ENCODE measurements around the gene ITGB3BP. TPM values are rescaled to one million over a fixed set of nuclear protein-coding genes. Genes with fewer than 3 reads are reported as not detected.
"Not testable (repeated sequence)": the region's sequence is repeated elsewhere in the genome, so short reads cannot be mapped to it uniquely, and the experiment has no call there.

The ITGB3BP gene
- total RNA-seq = 9.3 TPM
- long read RNA-seq, partial matches to known transcripts = 0 of 5 reads
- long read RNA-seq, other reads (novel, unspliced or antisense) = 1 of 5 reads

GRCh38 chr1:63522891-63523728, at the start of gene ITGB3BP, which contains the start of gene EFCAB7:
Gene ITGB3BP (minus strand): TSS chr1:63523225. CDS start chr1:63523133, 92 bp downstream.
Gene EFCAB7 (plus strand): TSS chr1:63523525. CDS start chr1:63525573, 2,048 bp downstream.
- peak; percentile 92 for ATAC-seq
- peak; percentile 88 for DNase-seq (ENCODE audit: missing footprints)
- intact Hi-C loops (cut with DNase I) = no loop called here

GRCh38 chr1:63572686-63573085, 49.7 kb upstream of the ITGB3BP start:
- ATAC-seq; DNase-seq (ENCODE audit: missing footprints); intact Hi-C loops (cut with DNase I): not testable (repeated sequence)

- intact Hi-C loops (cut with DNase I) = no loop called here
- ATAC-seq = no peak
- no peak for DNase-seq (ENCODE audit: missing footprints)
Measured at GRCh38 chr1:63569640-63570316, 46.8 kb upstream of the ITGB3BP start.

- intact Hi-C loops (cut with DNase I) = no loop called here
- DNase-seq (ENCODE audit: missing footprints) (no peak), ATAC-seq (no peak)
Measured at GRCh38 chr1:63569068-63569467, 46.0 kb upstream of the ITGB3BP start.

GRCh38 chr1:63563745-63564144, 40.7 kb upstream of the ITGB3BP start:
- intact Hi-C loops (cut with DNase I) = no loop called here
- DNase-seq (ENCODE audit: missing footprints) (no peak), ATAC-seq (no peak)

GRCh38 chr1:63559357-63559756, 36.3 kb upstream of the ITGB3BP start:
- ATAC-seq = no peak
- no peak for DNase-seq (ENCODE audit: missing footprints)
- intact Hi-C loops (cut with DNase I) = no loop called here

GRCh38 chr1:63557365-63557987, 34.5 kb upstream of the ITGB3BP start:
- DNase-seq (ENCODE audit: missing footprints) (no peak), ATAC-seq (no peak)
- intact Hi-C loops (cut with DNase I) = loop anchor here (2.0 kb wide), 1 partner anchor 689 kb away; no protein-coding TSS in a partner anchor

GRCh38 chr1:63555480-63555879, 32.5 kb upstream of the ITGB3BP start:
- intact Hi-C loops (cut with DNase I) = no loop called here
- ATAC-seq (no peak), DNase-seq (ENCODE audit: missing footprints) (no peak)

- ATAC-seq (no peak), DNase-seq (ENCODE audit: missing footprints) (no peak)
- intact Hi-C loops (cut with DNase I) = no loop called here
Measured at GRCh38 chr1:63548877-63549276, 25.9 kb upstream of the ITGB3BP start.

- DNase-seq (ENCODE audit: missing footprints) (no peak), ATAC-seq (no peak)
- intact Hi-C loops (cut with DNase I) = no loop called here
Measured at GRCh38 chr1:63548303-63548702, 25.3 kb upstream of the ITGB3BP start.

- intact Hi-C loops (cut with DNase I) = no loop called here
- DNase-seq (ENCODE audit: missing footprints) (no peak), ATAC-seq (peak; percentile 64)
Measured at GRCh38 chr1:63547621-63548294, 24.7 kb upstream of the ITGB3BP start.

- ATAC-seq (no peak), DNase-seq (ENCODE audit: missing footprints) (no peak)
- intact Hi-C loops (cut with DNase I) = no loop called here
Measured at GRCh38 chr1:63545780-63546179, 22.8 kb upstream of the ITGB3BP start.

GRCh38 chr1:63537940-63538339, 14.9 kb upstream of the ITGB3BP start:
- ATAC-seq (no peak), DNase-seq (ENCODE audit: missing footprints) (no peak)
- intact Hi-C loops (cut with DNase I) = no loop called here

GRCh38 chr1:63537006-63537405, 14.0 kb upstream of the ITGB3BP start:
- intact Hi-C loops (cut with DNase I) = no loop called here
- no peak for DNase-seq (ENCODE audit: missing footprints)
- no peak for ATAC-seq

GRCh38 chr1:63534406-63534805, 11.4 kb upstream of the ITGB3BP start:
- ATAC-seq = no peak
- no peak for DNase-seq (ENCODE audit: missing footprints)
- intact Hi-C loops (cut with DNase I) = no loop called here

GRCh38 chr1:63533931-63534330, 10.9 kb upstream of the ITGB3BP start:
- no peak for DNase-seq (ENCODE audit: missing footprints)
- ATAC-seq = no peak
- intact Hi-C loops (cut with DNase I) = no loop called here

GRCh38 chr1:63532727-63533126, 9.7 kb upstream of the ITGB3BP start:
- intact Hi-C loops (cut with DNase I) = no loop called here
- DNase-seq (ENCODE audit: missing footprints) = no peak
- ATAC-seq = no peak

GRCh38 chr1:63524201-63524600, 1.2 kb upstream of the ITGB3BP start:
- ATAC-seq (no peak), DNase-seq (ENCODE audit: missing footprints) (no peak)
- intact Hi-C loops (cut with DNase I) = no loop called here

- DNase-seq (ENCODE audit: missing footprints) (no peak), ATAC-seq (peak; percentile 55)
- intact Hi-C loops (cut with DNase I) = no loop called here
Measured at GRCh38 chr1:63523738-63524137, 713 bp upstream of the ITGB3BP start.

Data from Right ventricle myocardium inferior (tissue), 1 donor.